CD14-positive monocyte (primary cell): Measurements from ENCODE around the gene KRTAP10-3. TPM values are rescaled to one million over a fixed set of nuclear protein-coding genes. Genes with fewer than 3 reads are reported as not detected.

Source experiments
- DNase-seq, 3 donors: peaks; one replicate each; pipeline ENCODE4 v3.0.0-alpha.2; 2011 to 2022
- H2AFZ ChIP-seq: 2 replicates; pipeline ENCODE4 v1.6.0; 2012; ENCODE audit warnings: mild to moderate bottlenecking, low read depth, low read length, inconsistent platforms; ENCODE audit not compliant: insufficient read depth, poor library complexity, severe bottlenecking
- H3K27ac ChIP-seq, 2 donors: 1 replicate in 1 of 2; 2 replicates in 1 of 2; pipeline ENCODE4 v1.5.1; 2012 to 2013; ENCODE audit warnings: low read length in 2 of 2, control low read depth in 1 of 2, inconsistent platforms in 1 of 2, low read depth in 1 of 2, mild to moderate bottlenecking in 1 of 2
- H3K27me3 ChIP-seq, 2 donors: one replicate each; pipeline versions ENCODE4 v1.6.0 to v1.6.1; 2011 to 2013; ENCODE audit warnings: low read length in 2 of 2; ENCODE audit not compliant: control insufficient read depth in 2 of 2, insufficient read depth in 2 of 2
- H3K36me3 ChIP-seq, 2 donors: replicated peaks in 1 of 2; 1 replicate in 1 of 2; 2 replicates in 1 of 2; pipeline versions ENCODE4 v1.5.1 to v1.6.1; 2012 to 2013; ENCODE audit warnings: low read length in 2 of 2, control low read depth in 1 of 2, inconsistent platforms in 1 of 2, mild to moderate bottlenecking in 1 of 2; ENCODE audit not compliant: insufficient read depth in 2 of 2, control insufficient read depth in 1 of 2
- H3K4me1 ChIP-seq, 2 donors: 1 replicate in 1 of 2; 2 replicates in 1 of 2; pipeline versions ENCODE4 v1.5.1 to v1.6.1; 2012 to 2013; ENCODE audit warnings: low read length in 2 of 2, control low read depth in 1 of 2, inconsistent platforms in 1 of 2, mild to moderate bottlenecking in 1 of 2, moderate library complexity in 1 of 2; ENCODE audit not compliant: insufficient read depth in 2 of 2, control insufficient read depth in 1 of 2
- H3K4me2 ChIP-seq: replicated peaks from 2 replicates; pipeline ENCODE3; 2012; ENCODE audit warnings: low read length, moderate library complexity, mild to moderate bottlenecking; ENCODE audit not compliant: poor library complexity, severe bottlenecking; ENCODE audit errors: extremely low read depth
- H3K4me3 ChIP-seq, 3 experiments: fragments of 200-600 bp in 1 of 3; sonication (generic) in 1 of 3; replicated peaks in 1 of 3; 1 replicate in 2 of 3; 2 replicates in 1 of 3; pipeline ENCODE4 v1.5.1; 2011 to 2013; ENCODE audit warnings: low read length in 3 of 3, mild to moderate bottlenecking in 3 of 3, control low read depth in 2 of 3, low read depth in 2 of 3, inconsistent platforms in 1 of 3, moderate library complexity in 1 of 3
- H3K79me2 ChIP-seq: 2 replicates; pipeline ENCODE4 v1.6.0; 2012; ENCODE audit warnings: mild to moderate bottlenecking, control low read depth, inconsistent platforms, low read length, moderate library complexity; ENCODE audit not compliant: insufficient read depth
- H3K9ac ChIP-seq: 2 replicates; pipeline ENCODE4 v1.6.0; 2017; ENCODE audit warnings: low read length, mild to moderate bottlenecking; ENCODE audit not compliant: insufficient read depth, poor library complexity, severe bottlenecking
- H3K9me3 ChIP-seq, 2 donors: replicated peaks in 1 of 2; 1 replicate in 1 of 2; 2 replicates in 1 of 2; pipeline versions ENCODE4 v1.5.1 to v1.6.1; 2012 to 2013; ENCODE audit warnings: low read length in 2 of 2, control low read depth in 1 of 2; ENCODE audit not compliant: control insufficient read depth in 1 of 2, insufficient read depth in 1 of 2
- H4K20me1 ChIP-seq: 2 replicates; pipeline ENCODE4 v1.6.0; 2012; ENCODE audit warnings: mild to moderate bottlenecking, low read length, control low read depth, moderate library complexity; ENCODE audit not compliant: insufficient read depth
- H3K27ac Mint-ChIP-seq, 7 donors: one replicate each; pipeline ENCODE4 v1.8.0; 2020; ENCODE audit warnings: mild to moderate bottlenecking in 7 of 7, mixed read lengths in 7 of 7, moderate library complexity in 6 of 7, inconsistent platforms in 2 of 7
- H3K27me3 Mint-ChIP-seq, 3 donors: one replicate each; pipeline ENCODE4 v1.8.0; 2021 to 2022; ENCODE audit warnings: low read depth in 3 of 3, mild to moderate bottlenecking in 3 of 3, mixed read lengths in 3 of 3, moderate library complexity in 3 of 3, inconsistent platforms in 1 of 3
- H3K36me3 Mint-ChIP-seq, 2 donors: one replicate each; pipeline ENCODE4 v1.8.0; 2020; ENCODE audit warnings: mixed read lengths in 2 of 2, inconsistent platforms in 1 of 2, mild to moderate bottlenecking in 1 of 2
- H3K4me1 Mint-ChIP-seq: one replicate; pipeline ENCODE4 v1.8.0; 2020; ENCODE audit warnings: mild to moderate bottlenecking, mixed read lengths
- H3K4me3 Mint-ChIP-seq, 2 donors: one replicate each; pipeline ENCODE4 v1.8.0; 2020; ENCODE audit warnings: mild to moderate bottlenecking in 2 of 2, mixed read lengths in 2 of 2, moderate library complexity in 1 of 2
- H3K9me3 Mint-ChIP-seq, 7 donors: one replicate each; pipeline ENCODE4 v1.8.0; 2020 to 2022; ENCODE audit warnings: mixed read lengths in 7 of 7, mild to moderate bottlenecking in 6 of 7, moderate library complexity in 6 of 7, inconsistent platforms in 2 of 7
- CTCF ChIP-seq: fragments of 200-600 bp; IDR thresholded peaks from one replicate; pipeline ENCODE4 v1.8.0; 2022; ENCODE audit warnings: antibody characterized with exemption, mild to moderate bottlenecking
- WGBS: methylation state at CpG from one replicate; pipeline ENCODE4 v1.1.5; 2013; ENCODE audit warnings: missing lambda C conversion rate; ENCODE audit not compliant: insufficient coverage; 5-methylcytosine and 5-hydroxymethylcytosine counted together
- intact Hi-C, 2 donors: fragments of 100-400 bp; cut with micrococcal nuclease; formaldehyde crosslinking; loops; one replicate each; pipeline versions ENCODE4 v1.15.0 to v1.15.1; 2023
- polyA plus RNA-seq, 3 donors: library from polyadenylated mRNA; depleted of rRNA in 1 of 3; unstranded in 2 of 3; stranded (reverse) in 1 of 3; fragments of 300-500 nt in 2 of 3; fragments of >200 nt in 1 of 3; fragmentation: Illumina TruSeq in 2 of 3; gene quantifications; 1 replicate in 2 of 3; 2 replicates in 1 of 3; pipeline ENCODE4 v1.2.3, GENCODE V29; 2012 to 2021

Gene KRTAP10-3
- polyA plus RNA-seq, 3 donors: not detected

- Histone ChIP-seq H3K27me3 (peaks cover 2 to 16% of the 10 kb centered on the region in 2 donors), H3K9me3 (peaks cover 11 to 13% of the 10 kb centered on the region in 2 donors), H2AFZ (no peak overlapping the region), H3K4me3 (no peak overlapping the region), H3K79me2 (no peaks in the 10 kb centered on the region), H3K4me2 (no peak overlapping the region), H3K36me3 (no peaks in the 10 kb centered on the region), H3K9ac (no peak overlapping the region), H3K4me1 (no peaks in the 10 kb centered on the region), H4K20me1 (no peaks in the 10 kb centered on the region), H3K27ac (no peak overlapping the region)
- DNase-seq: no peak
- no peak for TF ChIP-seq CTCF
- peaks cover 25 to 53% (median 31%) of the 10 kb centered on the region in 3 donors for H3K27me3 Mint-ChIP-seq
- H3K4me3 Mint-ChIP-seq: no peak overlapping the region
- WGBS: 86% methylated on average over 25 of the region's 25 CpGs
- no peaks in the 10 kb centered on the region for H3K36me3 Mint-ChIP-seq
- intact Hi-C loops: no loop called here
- no peak overlapping the region for H3K27ac Mint-ChIP-seq
- H3K9me3 Mint-ChIP-seq: peaks cover 14 to 25% (median 21%) of the 10 kb centered on the region in 7 donors
- no peaks in the 10 kb centered on the region for H3K4me1 Mint-ChIP-seq
Measured at GRCh38 chr21:44549525-44550211, 8.9 kb downstream of the KRTAP10-3 start.

- no peaks in the 10 kb centered on the region for H3K4me1 ChIP-seq
- H3K4me3 ChIP-seq: no peak overlapping the region
- H3K27me3 ChIP-seq: peaks cover 2 to 16% of the 10 kb centered on the region in 2 donors
- H4K20me1 ChIP-seq: no peaks in the 10 kb centered on the region
- peaks cover 11 to 13% of the 10 kb centered on the region in 2 donors for H3K9me3 ChIP-seq
- no peaks in the 10 kb centered on the region for H3K36me3 ChIP-seq
- no peaks in the 10 kb centered on the region for H3K79me2 ChIP-seq
- H2AFZ ChIP-seq: no peak overlapping the region
- DNase-seq: no peak
- Mint-ChIP-seq H3K4me1 (no peaks in the 10 kb centered on the region), H3K9me3 (peaks cover 16 to 25% (median 21%) of the 10 kb centered on the region in 7 donors), H3K36me3 (no peaks in the 10 kb centered on the region), H3K27me3 (peaks cover 25 to 51% (median 28%) of the 10 kb centered on the region in 3 donors), H3K4me3 (no peak overlapping the region), H3K27ac (peak overlapping the region in 2 of 7 donors; percentile 4 to 42)
- WGBS: 61% methylated on average over 13 of the region's 14 CpGs
- TF ChIP-seq CTCF: no peak
- H3K27ac ChIP-seq: no peak overlapping the region
- no peak overlapping the region for H3K4me2 ChIP-seq
- no peak overlapping the region for H3K9ac ChIP-seq
- intact Hi-C loops: no loop called here
Measured at GRCh38 chr21:44548922-44549321, 9.7 kb downstream of the KRTAP10-3 start.
